SK-N-SH (cell line): ENCODE results near the gene CREB3. TPM values are rescaled to one million over a fixed set of nuclear protein-coding genes. Genes with fewer than 3 reads are reported as not detected.

ENCODE experiments used
- CTCF ChIA-PET: fragments of 300-600, 350-600 bp; formaldehyde crosslinking; extraction: SDS; loops from one replicate; lab custom pipeline; 2021; lab: Yijun Ruan, JAX
- POLR2A ChIA-PET: fragments of 350-600 bp; sonication (Branson Sonifier 250); formaldehyde crosslinking; extraction: SDS; loops from one replicate; lab custom pipeline; 2020; ENCODE audit warnings: antibody characterized with exemption, inconsistent platforms; lab: Yijun Ruan, JAX
- DNase-seq: peaks from one replicate; pipeline ENCODE4 v3.0.0; 2012
- H2AFZ ChIP-seq: fragments of 200-600 bp; sonication (generic); 2 replicates; pipeline ENCODE4 v1.8.1; 2016; ENCODE audit warnings: antibody characterized with exemption, mild to moderate bottlenecking, low read depth
- H3F3A ChIP-seq: fragments of 200-600 bp; sonication (generic); replicated peaks from 2 replicates; pipeline ENCODE3; 2016; ENCODE audit warnings: antibody characterized with exemption, mild to moderate bottlenecking; ENCODE audit not compliant: insufficient read depth
- H3K27ac ChIP-seq, 2 experiments: fragments of 200-500 bp in 1 of 2; fragments of 200-600 bp in 1 of 2; sonication (Bioruptor generic) in 1 of 2; sonication (generic), shearing (Covaris generic) in 1 of 2; 2 replicates each; pipeline versions ENCODE4 v1.5.1 to v1.6.1; 2014 to 2016; ENCODE audit warnings: low read depth in 2 of 2, inconsistent platforms in 1 of 2, low read length in 1 of 2, mild to moderate bottlenecking in 1 of 2, mixed read lengths in 1 of 2
- H3K27me3 ChIP-seq: fragments of 200-600 bp; sonication (generic), shearing (Covaris generic); 2 replicates; pipeline ENCODE4 v1.6.1; 2016; ENCODE audit warnings: mixed run types; ENCODE audit not compliant: insufficient read depth
- H3K36me3 ChIP-seq, 2 experiments: fragments of 200-500 bp in 1 of 2; fragments of 200-600 bp in 1 of 2; sonication (Bioruptor generic) in 1 of 2; sonication (generic) in 1 of 2; replicated peaks in 1 of 2; 2 replicates each; pipeline versions ENCODE3 to v1.5.1; 2014 to 2016; ENCODE audit warnings: low read length in 1 of 2, mild to moderate bottlenecking in 1 of 2; ENCODE audit not compliant: insufficient read depth in 2 of 2, control insufficient read depth in 1 of 2
- H3K4me1 ChIP-seq, 2 experiments: fragments of 200-500 bp in 1 of 2; fragments of 200-600 bp in 1 of 2; sonication (Bioruptor generic) in 1 of 2; sonication (generic), shearing (Covaris generic) in 1 of 2; 2 replicates each; pipeline versions ENCODE4 v1.5.1 to v1.6.1; 2014 to 2016; ENCODE audit warnings: low read depth in 1 of 2, low read length in 1 of 2, mixed run types in 1 of 2; ENCODE audit not compliant: insufficient read depth in 2 of 2, control insufficient read depth in 1 of 2
- H3K4me2 ChIP-seq: fragments of 200-600 bp; sonication (generic), shearing (Covaris generic); 2 replicates; pipeline ENCODE4 v1.6.1; 2017; ENCODE audit warnings: mixed run types
- H3K4me3 ChIP-seq, 2 experiments: fragments of 200-500 bp in 1 of 2; fragments of 200-600 bp in 1 of 2; sonication (Bioruptor generic) in 1 of 2; sonication (generic), shearing (Covaris generic) in 1 of 2; 2 replicates each; pipeline versions ENCODE4 v1.5.1 to v1.8.1; 2014 to 2016; ENCODE audit warnings: low read depth in 2 of 2, inconsistent platforms in 1 of 2, low read length in 1 of 2, mild to moderate bottlenecking in 1 of 2, mixed read lengths in 1 of 2, moderate library complexity in 1 of 2
- H3K79me2 ChIP-seq: fragments of 200-600 bp; sonication (generic); 2 replicates; pipeline ENCODE4 v1.8.1; 2017; ENCODE audit warnings: mild to moderate bottlenecking; ENCODE audit not compliant: insufficient read depth
- H3K9ac ChIP-seq: fragments of 200-600 bp; sonication (generic); 2 replicates; pipeline ENCODE4 v1.6.1; 2017; ENCODE audit warnings: mixed run types
- H3K9me2 ChIP-seq: fragments of 200-600 bp; sonication (generic); 2 replicates; pipeline ENCODE4 v1.6.1; 2017; ENCODE audit warnings: mixed run types
- H3K9me3 ChIP-seq: fragments of 200-600 bp; sonication (generic); 2 replicates; pipeline ENCODE4 v1.6.1; 2017; ENCODE audit warnings: mixed run types, mild to moderate bottlenecking, moderate library complexity
- H4K20me1 ChIP-seq: fragments of 200-600 bp; sonication (generic); 2 replicates; pipeline ENCODE4 v1.6.1; 2017; ENCODE audit warnings: mild to moderate bottlenecking, mixed run types; ENCODE audit not compliant: insufficient read depth
- EP300 ChIP-seq, 2 experiments: IDR thresholded peaks; 2 replicates each; pipeline versions ENCODE4 v1.4.0 to v1.6.1; 2012; ENCODE audit warnings: borderline replicate concordance in 1 of 2, low read depth in 1 of 2, low read length in 1 of 2
- EZH2phosphoT487 ChIP-seq: fragments of 200-600 bp; sonication (generic); IDR thresholded peaks from 2 replicates; pipeline ENCODE4 v1.6.1; 2017; ENCODE audit warnings: low read depth, mixed run types, mild to moderate bottlenecking, antibody characterized with exemption, moderate library complexity, borderline replicate concordance
- FOXJ3 ChIP-seq: sonication (generic); formaldehyde crosslinking; IDR thresholded peaks from 2 replicates; pipeline ENCODE4 v1.5.1; 2020; ENCODE audit warnings: mild to moderate bottlenecking, missing genetic modification reagents
- FOXM1 ChIP-seq: IDR thresholded peaks from 2 replicates; pipeline ENCODE4 v1.4.0; 2012; ENCODE audit warnings: low read depth, mild to moderate bottlenecking
- GABPA ChIP-seq: IDR thresholded peaks from 2 replicates; pipeline ENCODE4 v1.4.0; 2012; ENCODE audit warnings: low read depth, mild to moderate bottlenecking
- GATA2 ChIP-seq: sonication (generic); formaldehyde crosslinking; IDR thresholded peaks from 2 replicates; pipeline ENCODE4 v1.5.0; 2020; ENCODE audit warnings: mild to moderate bottlenecking, missing genetic modification reagents
- JUND ChIP-seq: IDR thresholded peaks from 2 replicates; pipeline ENCODE4 v1.4.0; 2012
- NRF1 ChIP-seq: IDR thresholded peaks from 2 replicates; pipeline ENCODE4 v1.6.1; 2012; ENCODE audit warnings: low read depth, mild to moderate bottlenecking, low read length
- POLR2AphosphoS5 ChIP-seq: IDR thresholded peaks from 2 replicates; pipeline ENCODE4 v1.6.1; 2012; ENCODE audit warnings: low read depth, low read length
- RCOR1 ChIP-seq: fragments of 150-350 bp; IDR thresholded peaks from 2 replicates; pipeline ENCODE4 v1.6.1; 2017; ENCODE audit warnings: antibody characterized with exemption, low read length
- RFX5 ChIP-seq: IDR thresholded peaks from 2 replicates; pipeline ENCODE4 v1.6.1; 2012; ENCODE audit warnings: mild to moderate bottlenecking, improper control_type of control experiment, low read length
- SIN3A ChIP-seq: IDR thresholded peaks from 2 replicates; pipeline ENCODE4 v1.6.1; 2012; ENCODE audit warnings: low read depth, mild to moderate bottlenecking, low read length, moderate library complexity, borderline replicate concordance
- TCF12 ChIP-seq: IDR thresholded peaks from 2 replicates; pipeline ENCODE4 v1.4.0; 2012
- TEAD4 ChIP-seq: IDR thresholded peaks from 2 replicates; pipeline ENCODE4 v1.4.0; 2012; ENCODE audit warnings: mild to moderate bottlenecking, borderline replicate concordance; ENCODE audit not compliant: insufficient read depth
- WGBS: methylation state at CpG from one replicate; pipeline ENCODE4 v1.1.6; 2017; ENCODE audit warnings: low lambda C conversion rate; 5-methylcytosine and 5-hydroxymethylcytosine counted together
- polyA plus RNA-seq, 3 experiments: library from polyadenylated mRNA; depleted of rRNA; stranded (reverse); fragments of >200 nt; gene quantifications; 2 replicates each; pipeline ENCODE4 v1.2.3, GENCODE V29; 2012
- TF ChIP-seq, protein P1 (sequence below): fragments of 200-600 bp; sonication (generic); IDR thresholded peaks from 2 replicates; pipeline ENCODE4 v1.6.1; 2017; ENCODE audit warnings: antibody characterized with exemption, mild to moderate bottlenecking, moderate library complexity
- TF ChIP-seq, protein P2 (sequence below): fragments of 150-350 bp; IDR thresholded peaks from 2 replicates; pipeline ENCODE4 v1.6.1; 2017; ENCODE audit warnings: antibody characterized with exemption, low read length, low read depth, borderline replicate concordance
- TF ChIP-seq, protein P3 (sequence below): IDR thresholded peaks from 2 replicates; pipeline ENCODE4; 2012
- TF ChIP-seq, protein P4 (sequence below): IDR thresholded peaks from 2 replicates; pipeline ENCODE4 v1.4.0; 2012; ENCODE audit warnings: low read depth, borderline replicate concordance

CREB3 gene
- polyA plus RNA-seq, 1 of the 3 experiments (the other 2 are of a cell fraction) = 38.6 TPM

DNA sequence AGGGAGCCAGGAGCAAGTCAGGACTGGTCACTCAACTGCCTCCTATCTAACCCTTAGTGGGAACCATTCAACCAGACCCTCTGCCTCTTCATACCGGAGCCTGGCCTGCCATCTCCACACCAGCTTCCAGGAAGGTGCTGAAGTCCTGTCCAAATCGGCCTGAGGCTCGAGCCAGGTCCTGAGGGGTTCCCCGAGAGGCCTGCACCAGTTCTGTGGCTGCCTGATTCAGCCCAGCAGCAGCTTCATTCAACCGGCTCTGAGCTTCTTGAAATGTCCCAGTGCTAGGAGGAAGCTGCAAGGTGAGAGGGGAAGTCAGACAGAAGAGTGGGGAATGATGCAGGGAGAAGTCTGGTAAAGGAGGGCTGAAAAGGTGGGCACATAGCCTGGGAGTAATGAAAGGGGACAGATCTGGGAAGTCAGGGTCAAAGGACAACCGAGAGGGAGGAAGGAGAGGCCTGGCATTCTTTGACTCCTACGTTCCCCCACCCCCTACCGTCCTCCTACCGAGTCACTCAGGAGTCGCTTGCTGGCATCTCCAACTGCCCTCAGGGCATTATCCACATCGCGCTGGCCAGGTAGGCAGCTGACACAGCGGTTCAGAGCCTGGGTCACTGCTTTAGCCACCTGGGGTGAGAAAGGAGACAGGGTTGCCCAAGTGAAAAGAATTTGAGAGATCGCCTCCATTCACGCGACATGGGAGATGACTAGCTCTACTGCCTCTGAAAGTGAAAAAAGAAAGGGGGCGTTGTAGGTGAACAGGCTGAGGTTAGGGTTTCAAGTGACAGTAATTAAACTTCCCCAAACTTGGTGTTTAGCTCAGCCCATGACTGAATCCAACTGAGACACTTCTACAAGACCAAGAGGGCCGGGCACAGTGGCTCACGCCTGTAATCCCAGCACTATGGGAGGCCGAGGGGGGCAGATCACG, 20.7 kb upstream of the CREB3 start:
- no peaks in the 10 kb centered on the region for H3K27me3 ChIP-seq
- H3K9me2 ChIP-seq = no peaks in the 10 kb centered on the region
- no peak overlapping the region for H2AFZ ChIP-seq
- H3K79me2 ChIP-seq = no peaks in the 10 kb centered on the region; the same call in 1 of the 2 replicates
- no peaks in the 10 kb centered on the region for H3K4me1 ChIP-seq
- ChIA-PET POLR2A (no interaction called here), CTCF (interaction anchor here (0.7 to 19.9 kb wide), 8 partner anchors 16 to 158 kb away, joined by 3 to 183 read pairs (median 4); partner anchors contain the start of genes CREB3 and TLN1)
- no peaks in the 10 kb centered on the region for H3K9me3 ChIP-seq
- H3K9ac ChIP-seq = no peak overlapping the region
- no peak for DNase-seq
- 89% methylated on average over 21 of the region's 21 CpGs for WGBS
- no peak overlapping the region for H3K4me2 ChIP-seq
- H3K4me3 ChIP-seq = no peak overlapping the region
- H4K20me1 ChIP-seq = no peaks in the 10 kb centered on the region
- H3K27ac ChIP-seq = no peak overlapping the region
- TF ChIP-seq GABPA (no peak), FOXJ3 (CRISPR knock-in tag) (no peak), SIN3A (no peak), NRF1 (no peak), RCOR1 (no peak), JUND (no peak), RFX5 (no peak), TCF12 (no peak), GATA2 (no peak), POLR2AphosphoS5 (no peak), TEAD4 (no peak), EZH2phosphoT487 (no peak), EP300 (IDR thresholded peaks at IDR 0.05; ENCODE audit: borderline replicate concordance in 1 of 2, low read depth in 1 of 2, low read length in 1 of 2) (no peak), FOXM1 (no peak)
- TF ChIP-seq, protein P1, sequence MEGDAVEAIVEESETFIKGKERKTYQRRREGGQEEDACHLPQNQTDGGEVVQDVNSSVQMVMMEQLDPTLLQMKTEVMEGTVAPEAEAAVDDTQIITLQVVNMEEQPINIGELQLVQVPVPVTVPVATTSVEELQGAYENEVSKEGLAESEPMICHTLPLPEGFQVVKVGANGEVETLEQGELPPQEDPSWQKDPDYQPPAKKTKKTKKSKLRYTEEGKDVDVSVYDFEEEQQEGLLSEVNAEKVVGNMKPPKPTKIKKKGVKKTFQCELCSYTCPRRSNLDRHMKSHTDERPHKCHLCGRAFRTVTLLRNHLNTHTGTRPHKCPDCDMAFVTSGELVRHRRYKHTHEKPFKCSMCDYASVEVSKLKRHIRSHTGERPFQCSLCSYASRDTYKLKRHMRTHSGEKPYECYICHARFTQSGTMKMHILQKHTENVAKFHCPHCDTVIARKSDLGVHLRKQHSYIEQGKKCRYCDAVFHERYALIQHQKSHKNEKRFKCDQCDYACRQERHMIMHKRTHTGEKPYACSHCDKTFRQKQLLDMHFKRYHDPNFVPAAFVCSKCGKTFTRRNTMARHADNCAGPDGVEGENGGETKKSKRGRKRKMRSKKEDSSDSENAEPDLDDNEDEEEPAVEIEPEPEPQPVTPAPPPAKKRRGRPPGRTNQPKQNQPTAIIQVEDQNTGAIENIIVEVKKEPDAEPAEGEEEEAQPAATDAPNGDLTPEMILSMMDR = no peak
- TF ChIP-seq, protein P2, sequence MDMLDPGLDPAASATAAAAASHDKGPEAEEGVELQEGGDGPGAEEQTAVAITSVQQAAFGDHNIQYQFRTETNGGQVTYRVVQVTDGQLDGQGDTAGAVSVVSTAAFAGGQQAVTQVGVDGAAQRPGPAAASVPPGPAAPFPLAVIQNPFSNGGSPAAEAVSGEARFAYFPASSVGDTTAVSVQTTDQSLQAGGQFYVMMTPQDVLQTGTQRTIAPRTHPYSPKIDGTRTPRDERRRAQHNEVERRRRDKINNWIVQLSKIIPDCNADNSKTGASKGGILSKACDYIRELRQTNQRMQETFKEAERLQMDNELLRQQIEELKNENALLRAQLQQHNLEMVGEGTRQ = no peak
- TF ChIP-seq, protein P3, sequence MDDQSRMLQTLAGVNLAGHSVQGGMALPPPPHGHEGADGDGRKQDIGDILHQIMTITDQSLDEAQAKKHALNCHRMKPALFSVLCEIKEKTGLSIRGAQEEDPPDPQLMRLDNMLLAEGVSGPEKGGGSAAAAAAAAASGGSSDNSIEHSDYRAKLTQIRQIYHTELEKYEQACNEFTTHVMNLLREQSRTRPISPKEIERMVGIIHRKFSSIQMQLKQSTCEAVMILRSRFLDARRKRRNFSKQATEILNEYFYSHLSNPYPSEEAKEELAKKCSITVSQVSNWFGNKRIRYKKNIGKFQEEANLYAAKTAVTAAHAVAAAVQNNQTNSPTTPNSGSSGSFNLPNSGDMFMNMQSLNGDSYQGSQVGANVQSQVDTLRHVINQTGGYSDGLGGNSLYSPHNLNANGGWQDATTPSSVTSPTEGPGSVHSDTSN = no peak
- TF ChIP-seq, protein P4, sequence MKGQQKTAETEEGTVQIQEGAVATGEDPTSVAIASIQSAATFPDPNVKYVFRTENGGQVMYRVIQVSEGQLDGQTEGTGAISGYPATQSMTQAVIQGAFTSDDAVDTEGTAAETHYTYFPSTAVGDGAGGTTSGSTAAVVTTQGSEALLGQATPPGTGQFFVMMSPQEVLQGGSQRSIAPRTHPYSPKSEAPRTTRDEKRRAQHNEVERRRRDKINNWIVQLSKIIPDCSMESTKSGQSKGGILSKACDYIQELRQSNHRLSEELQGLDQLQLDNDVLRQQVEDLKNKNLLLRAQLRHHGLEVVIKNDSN = no peak
- H3K36me3 ChIP-seq = peaks cover 70 to 84% of the 10 kb centered on the region in 2 experiments
- peaks cover 11% of the 10 kb centered on the region for H3F3A ChIP-seq
